ENCODE measurements around the gene STX5.
A peak's percentile ranks its signal among the peaks of the same experiment; 100 is the strongest.

The STX5 gene

GRCh38 chr11:62796281-62796680 is 35.6 kb downstream of the STX5 start:
- no peak overlapping the region for H3K4me3 ChIP-seq (ENCODE audit: low read length)
- no peaks in the 10 kb centered on the region for H3K9me3 ChIP-seq (ENCODE audit: control insufficient read depth, insufficient read depth, low read length)
- H3K27ac ChIP-seq (ENCODE audit: low read length), result no peak overlapping the region
- no peak for DNase-seq (ENCODE audit: low read depth, low spot score)
- peaks cover 1% of the 10 kb centered on the region; the same call in 1 of the 2 replicates for H3K4me1 ChIP-seq (ENCODE audit: control insufficient read depth, insufficient read depth, low read length)
- WGBS (ENCODE audit: insufficient coverage, insufficient read length), result no CpG with 5 or more reads among the region's 7 CpGs
- H3K36me3 ChIP-seq (ENCODE audit: control insufficient read depth, insufficient read depth, low read length), result peaks cover 32% of the 10 kb centered on the region
- H3K27me3 ChIP-seq (ENCODE audit: control insufficient read depth, insufficient read depth, low read length), result no peaks in the 10 kb centered on the region

GRCh38 chr11:62794201-62794775 is 37.6 kb downstream of the STX5 start:
- no peak for DNase-seq (ENCODE audit: low read depth, low spot score)
- peaks cover 1% of the 10 kb centered on the region; the same call in 1 of the 2 replicates for H3K4me1 ChIP-seq (ENCODE audit: control insufficient read depth, insufficient read depth, low read length)
- H3K27me3 ChIP-seq (ENCODE audit: control insufficient read depth, insufficient read depth, low read length), result no peaks in the 10 kb centered on the region
- WGBS (ENCODE audit: insufficient coverage, insufficient read length), result no CpG with 5 or more reads among the region's 8 CpGs
- H3K27ac ChIP-seq (ENCODE audit: low read length), result no peak overlapping the region
- H3K9me3 ChIP-seq (ENCODE audit: control insufficient read depth, insufficient read depth, low read length), result no peaks in the 10 kb centered on the region
- peaks cover 20% of the 10 kb centered on the region; the same call in 1 of the 2 replicates for H3K36me3 ChIP-seq (ENCODE audit: control insufficient read depth, insufficient read depth, low read length)
- H3K4me3 ChIP-seq (ENCODE audit: low read length), result no peak overlapping the region

GRCh38 chr11:62792202-62792575 is 39.7 kb downstream of the STX5 start:
- Histone ChIP-seq H3K4me1 (ENCODE audit: control insufficient read depth, insufficient read depth, low read length) (peaks cover 1% of the 10 kb centered on the region; the same call in 1 of the 2 replicates), H3K27ac (ENCODE audit: low read length) (no peak overlapping the region), H3K36me3 (ENCODE audit: control insufficient read depth, insufficient read depth, low read length) (peaks cover 17% of the 10 kb centered on the region; the same call in 1 of the 2 replicates), H3K9me3 (ENCODE audit: control insufficient read depth, insufficient read depth, low read length) (no peaks in the 10 kb centered on the region), H3K4me3 (ENCODE audit: low read length) (no peak overlapping the region; the same call in 1 of the 2 replicates), H3K27me3 (ENCODE audit: control insufficient read depth, insufficient read depth, low read length) (no peaks in the 10 kb centered on the region)
- WGBS (ENCODE audit: insufficient coverage, insufficient read length), result no CpG with 5 or more reads among the region's 11 CpGs
- no peak for DNase-seq (ENCODE audit: low read depth, low spot score)

GRCh38 chr11:62791501-62792201 is 40.2 kb downstream of the STX5 start, which contains the start of gene TMEM223:
TMEM223 (minus strand) TSS chr11:62792006; CDS start chr11:62791994, 12 bp downstream.
- WGBS (ENCODE audit: insufficient coverage, insufficient read length), result no CpG with 5 or more reads among the region's 58 CpGs
- H3K4me3 ChIP-seq (ENCODE audit: low read length), result peak within 1 kb of the TSS; percentile 95
- no peaks in the 10 kb centered on the region for H3K27me3 ChIP-seq (ENCODE audit: control insufficient read depth, insufficient read depth, low read length)
- no peak within 1 kb of the TSS for H3K27ac ChIP-seq (ENCODE audit: low read length)
- no peak for DNase-seq (ENCODE audit: low read depth, low spot score)
- no peaks in the 10 kb centered on the region for H3K9me3 ChIP-seq (ENCODE audit: control insufficient read depth, insufficient read depth, low read length)
- peaks cover 1% of the 10 kb centered on the region; the same call in 1 of the 2 replicates for H3K4me1 ChIP-seq (ENCODE audit: control insufficient read depth, insufficient read depth, low read length)
- H3K36me3 ChIP-seq (ENCODE audit: control insufficient read depth, insufficient read depth, low read length), result peaks cover 15% of the 10 kb centered on the region; the same call in 1 of the 2 replicates

GRCh38 chr11:62789576-62789975 is 42.3 kb downstream of the STX5 start:
- Histone ChIP-seq H3K27me3 (ENCODE audit: control insufficient read depth, insufficient read depth, low read length) (no peaks in the 10 kb centered on the region), H3K27ac (ENCODE audit: low read length) (no peak overlapping the region), H3K4me1 (ENCODE audit: control insufficient read depth, insufficient read depth, low read length) (peaks cover 1% of the 10 kb centered on the region; the same call in 1 of the 2 replicates), H3K9me3 (ENCODE audit: control insufficient read depth, insufficient read depth, low read length) (no peaks in the 10 kb centered on the region), H3K36me3 (ENCODE audit: control insufficient read depth, insufficient read depth, low read length) (peaks cover 11% of the 10 kb centered on the region; the same call in 1 of the 2 replicates), H3K4me3 (ENCODE audit: low read length) (no peak overlapping the region)
- no peak for DNase-seq (ENCODE audit: low read depth, low spot score)
- WGBS (ENCODE audit: insufficient coverage, insufficient read length), result no CpG with 5 or more reads among the region's 3 CpGs

- Histone ChIP-seq H3K9me3 (ENCODE audit: control insufficient read depth, insufficient read depth, low read length) (no peaks in the 10 kb centered on the region), H3K27ac (ENCODE audit: low read length) (no peak overlapping the region), H3K4me3 (ENCODE audit: low read length) (no peak overlapping the region), H3K4me1 (ENCODE audit: control insufficient read depth, insufficient read depth, low read length) (peaks cover 1% of the 10 kb centered on the region; the same call in 1 of the 2 replicates), H3K27me3 (ENCODE audit: control insufficient read depth, insufficient read depth, low read length) (no peaks in the 10 kb centered on the region), H3K36me3 (ENCODE audit: control insufficient read depth, insufficient read depth, low read length) (peaks cover 8% of the 10 kb centered on the region; the same call in 1 of the 2 replicates)
- no peak for DNase-seq (ENCODE audit: low read depth, low spot score)
- WGBS (ENCODE audit: insufficient coverage, insufficient read length), result no CpG with 5 or more reads among the region's 5 CpGs
These were observed 42.9 kb downstream of the STX5 start for GRCh38 chr11:62788991-62789390.

- Histone ChIP-seq H3K27me3 (ENCODE audit: control insufficient read depth, insufficient read depth, low read length) (no peaks in the 10 kb centered on the region), H3K36me3 (ENCODE audit: control insufficient read depth, insufficient read depth, low read length) (peaks cover 9% of the 10 kb centered on the region), H3K9me3 (ENCODE audit: control insufficient read depth, insufficient read depth, low read length) (no peaks in the 10 kb centered on the region), H3K4me1 (ENCODE audit: control insufficient read depth, insufficient read depth, low read length) (peaks cover under 1% of the 10 kb centered on the region; the same call in 1 of the 2 replicates), H3K27ac (ENCODE audit: low read length) (no peak within 1 kb of the TSS), H3K4me3 (ENCODE audit: low read length) (peak within 1 kb of the TSS; percentile 71)
- WGBS (ENCODE audit: insufficient coverage, insufficient read length), result no CpG with 5 or more reads among the region's 88 CpGs
- DNase-seq (ENCODE audit: low read depth, low spot score), result peak; percentile 99
These were observed 44.7 kb downstream of the STX5 start, which contains the start of gene TMEM179B for GRCh38 chr11:62787005-62787759. TMEM179B (plus strand) TSS chr11:62787402; CDS start chr11:62787432, 30 bp downstream.

GRCh38 chr11:62786318-62787004 is 45.4 kb downstream of the STX5 start:
- Histone ChIP-seq H3K27me3 (ENCODE audit: control insufficient read depth, insufficient read depth, low read length) (no peaks in the 10 kb centered on the region), H3K9me3 (ENCODE audit: control insufficient read depth, insufficient read depth, low read length) (no peaks in the 10 kb centered on the region), H3K27ac (ENCODE audit: low read length) (no peak overlapping the region), H3K36me3 (ENCODE audit: control insufficient read depth, insufficient read depth, low read length) (peaks cover 12% of the 10 kb centered on the region), H3K4me3 (ENCODE audit: low read length) (peak overlapping the region; percentile 71), H3K4me1 (ENCODE audit: control insufficient read depth, insufficient read depth, low read length) (no peaks in the 10 kb centered on the region)
- no CpG with 5 or more reads among the region's 51 CpGs for WGBS (ENCODE audit: insufficient coverage, insufficient read length)
- peak; percentile 71 for DNase-seq (ENCODE audit: low read depth, low spot score)

- no peak overlapping the region for H3K27ac ChIP-seq (ENCODE audit: low read length)
These were observed 49.1 kb downstream of the STX5 start for GRCh38 chr11:62782753-62783152.

GRCh38 chr11:62778441-62778840 is 53.4 kb downstream of the STX5 start:
- peaks cover 26% of the 10 kb centered on the region for H3K36me3 ChIP-seq (ENCODE audit: control insufficient read depth, insufficient read depth, low read length)

More at GRCh38 chr11:62782753-62783152, 49.1 kb downstream of the STX5 start:
- Histone ChIP-seq H3K4me1 (ENCODE audit: control insufficient read depth, insufficient read depth, low read length) (no peaks in the 10 kb centered on the region), H3K36me3 (ENCODE audit: control insufficient read depth, insufficient read depth, low read length) (peaks cover 12% of the 10 kb centered on the region), H3K27me3 (ENCODE audit: control insufficient read depth, insufficient read depth, low read length) (no peaks in the 10 kb centered on the region), H3K4me3 (ENCODE audit: low read length) (no peak overlapping the region), H3K9me3 (ENCODE audit: control insufficient read depth, insufficient read depth, low read length) (no peaks in the 10 kb centered on the region)
- no peak for DNase-seq (ENCODE audit: low read depth, low spot score)
- no CpG with 5 or more reads among the region's 7 CpGs for WGBS (ENCODE audit: insufficient coverage, insufficient read length)

More at GRCh38 chr11:62778441-62778840, 53.4 kb downstream of the STX5 start:
- no peak overlapping the region for H3K27ac ChIP-seq (ENCODE audit: low read length)
- no CpG with 5 or more reads among the region's 3 CpGs for WGBS (ENCODE audit: insufficient coverage, insufficient read length)
- no peaks in the 10 kb centered on the region for H3K9me3 ChIP-seq (ENCODE audit: control insufficient read depth, insufficient read depth, low read length)
- H3K4me3 ChIP-seq (ENCODE audit: low read length), result no peak overlapping the region
- H3K27me3 ChIP-seq (ENCODE audit: control insufficient read depth, insufficient read depth, low read length), result no peaks in the 10 kb centered on the region
- no peak for DNase-seq (ENCODE audit: low read depth, low spot score)
- H3K4me1 ChIP-seq (ENCODE audit: control insufficient read depth, insufficient read depth, low read length), result no peaks in the 10 kb centered on the region

All from iPS DF 6.9 (cell line).